Osteocyte (in vitro differentiated cells): ENCODE results near the gene SLC22A4. TPM values are rescaled to one million over a fixed set of nuclear protein-coding genes. Genes with fewer than 3 reads are reported as not detected.

Experiments
- DNase-seq: peaks from one replicate; pipeline ENCODE4 v3.0.0; 2021; ENCODE audit warnings: mixed read lengths; ENCODE audit not compliant: unreplicated experiment; ENCODE audit errors: extremely low spot score
- H3K27ac Mint-ChIP-seq: one replicate; pipeline ENCODE4 v1.8.0; 2021; ENCODE audit warnings: mild to moderate bottlenecking, mixed read lengths; ENCODE audit not compliant: unreplicated experiment
- H3K27me3 Mint-ChIP-seq: one replicate; pipeline ENCODE4 v1.8.0; 2021; ENCODE audit warnings: mixed read lengths; ENCODE audit not compliant: unreplicated experiment
- H3K36me3 Mint-ChIP-seq: one replicate; pipeline ENCODE4 v1.8.0; 2021; ENCODE audit warnings: mixed read lengths; ENCODE audit not compliant: unreplicated experiment
- H3K4me1 Mint-ChIP-seq: one replicate; pipeline ENCODE4 v1.8.0; 2021; ENCODE audit warnings: mixed read lengths; ENCODE audit not compliant: unreplicated experiment
- H3K4me3 Mint-ChIP-seq: one replicate; pipeline ENCODE4 v1.8.0; 2021; ENCODE audit warnings: mild to moderate bottlenecking, moderate library complexity, mixed read lengths; ENCODE audit not compliant: unreplicated experiment
- H3K9me3 Mint-ChIP-seq: one replicate; pipeline ENCODE4 v1.8.0; 2021; ENCODE audit warnings: mixed read lengths; ENCODE audit not compliant: unreplicated experiment
- CTCF ChIP-seq: fragments of 200-600 bp; sonication (generic); IDR thresholded peaks from 2 replicates; pipeline ENCODE4 v1.5.0; 2021; ENCODE audit warnings: antibody characterized with exemption, mild to moderate bottlenecking, moderate library complexity
- total RNA-seq: library from RNA; stranded (reverse); gene quantifications from 2 replicates; pipeline ENCODE4 v1.2.1, GENCODE V29; 2021

SLC22A4 gene
- total RNA-seq, 1 donor from 2014 or later = 1.4 TPM

DNA sequence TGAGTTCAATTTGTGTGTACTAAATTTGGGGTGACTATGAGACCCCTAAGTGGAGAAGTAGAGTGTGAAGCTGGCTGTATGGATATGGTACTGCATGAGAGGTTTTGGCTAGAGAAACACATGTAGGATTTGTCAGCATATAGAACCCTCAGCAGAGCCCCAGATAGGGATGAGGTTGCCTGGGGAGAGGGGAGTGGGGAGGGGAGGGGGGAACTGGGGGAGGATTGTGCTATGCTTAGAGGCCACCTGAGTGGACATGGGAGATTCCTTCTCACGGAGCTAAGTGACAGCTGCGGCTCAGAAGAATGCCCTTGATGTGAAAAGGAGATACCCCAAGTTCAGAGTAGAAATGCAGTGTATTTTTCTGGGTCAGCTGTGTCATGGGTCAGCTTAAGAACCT lies 86.5 kb downstream of the SLC22A4 start:
- H3K27ac Mint-ChIP-seq = no peak overlapping the region
- no peak for DNase-seq
- H3K9me3 Mint-ChIP-seq = no peaks in the 10 kb centered on the region
- no peak overlapping the region for H3K4me3 Mint-ChIP-seq
- TF ChIP-seq CTCF = no peak
- H3K36me3 Mint-ChIP-seq = peaks cover 1% of the 10 kb centered on the region
- H3K4me1 Mint-ChIP-seq = peaks cover 7% of the 10 kb centered on the region
- H3K27me3 Mint-ChIP-seq = no peaks in the 10 kb centered on the region

DNA sequence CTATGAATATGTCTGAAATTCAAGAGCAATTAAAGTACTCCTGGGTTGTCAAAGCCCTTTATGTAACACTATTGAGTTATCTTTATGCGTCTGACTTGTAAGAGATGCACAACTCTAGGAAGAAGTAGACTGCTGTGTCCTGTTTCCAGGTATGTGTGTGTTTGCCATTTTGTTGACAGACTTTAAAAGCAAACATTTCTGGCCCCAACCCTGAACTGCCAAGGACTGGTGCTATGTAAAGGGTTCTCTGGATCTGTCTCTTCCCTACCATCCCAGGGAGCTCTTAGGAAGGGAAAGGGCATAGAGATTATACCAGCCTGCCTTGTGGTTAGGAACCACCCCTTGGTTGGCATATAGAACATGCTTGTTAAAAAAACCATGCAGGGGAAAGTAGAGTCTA lies 87.4 kb downstream of the SLC22A4 start:
- TF ChIP-seq CTCF = no peak
- peaks cover 14% of the 10 kb centered on the region for H3K4me1 Mint-ChIP-seq
- DNase-seq = no peak
- no peaks in the 10 kb centered on the region for H3K9me3 Mint-ChIP-seq
- H3K4me3 Mint-ChIP-seq = no peak overlapping the region
- H3K27ac Mint-ChIP-seq = no peak overlapping the region
- H3K36me3 Mint-ChIP-seq = peaks cover 1% of the 10 kb centered on the region
- no peaks in the 10 kb centered on the region for H3K27me3 Mint-ChIP-seq

GRCh38 chr5:132383261-132383660 lies 89.1 kb downstream of the SLC22A4 start:
- Mint-ChIP-seq H3K4me1 (peaks cover 31% of the 10 kb centered on the region), H3K27ac (no peak overlapping the region), H3K36me3 (peaks cover 1% of the 10 kb centered on the region), H3K4me3 (no peak overlapping the region), H3K9me3 (no peaks in the 10 kb centered on the region), H3K27me3 (no peaks in the 10 kb centered on the region)
- TF ChIP-seq CTCF = no peak
- no peak for DNase-seq

DNA sequence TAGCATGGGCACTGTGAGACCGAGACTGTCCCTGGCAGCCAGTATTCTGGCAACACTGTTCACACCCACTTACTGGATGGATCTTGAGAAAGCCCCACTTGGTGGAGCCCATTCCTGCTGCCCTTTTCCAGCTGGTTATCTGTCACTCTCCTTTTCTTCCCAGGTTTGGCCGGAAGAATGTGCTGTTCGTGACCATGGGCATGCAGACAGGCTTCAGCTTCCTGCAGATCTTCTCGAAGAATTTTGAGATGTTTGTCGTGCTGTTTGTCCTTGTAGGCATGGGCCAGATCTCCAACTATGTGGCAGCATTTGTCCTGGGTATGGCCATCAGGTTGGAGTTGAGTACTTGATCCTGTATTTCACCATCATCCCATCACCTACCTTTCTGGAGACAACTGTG lies 89.8 kb downstream of the SLC22A4 start:
- no peak for DNase-seq
- no peak for TF ChIP-seq CTCF
- no peaks in the 10 kb centered on the region for H3K27me3 Mint-ChIP-seq
- no peaks in the 10 kb centered on the region for H3K9me3 Mint-ChIP-seq
- H3K36me3 Mint-ChIP-seq = peaks cover 1% of the 10 kb centered on the region
- peaks cover 38% of the 10 kb centered on the region for H3K4me1 Mint-ChIP-seq
- no peak overlapping the region for H3K4me3 Mint-ChIP-seq
- H3K27ac Mint-ChIP-seq = no peak overlapping the region

- Mint-ChIP-seq H3K9me3 (no peaks in the 10 kb centered on the region), H3K4me1 (peaks cover 44% of the 10 kb centered on the region), H3K4me3 (no peak overlapping the region), H3K36me3 (peaks cover 1% of the 10 kb centered on the region), H3K27ac (no peak overlapping the region), H3K27me3 (no peaks in the 10 kb centered on the region)
- DNase-seq = no peak
- no peak for TF ChIP-seq CTCF
Measured at GRCh38 chr5:132384506-132385050, 90.4 kb downstream of the SLC22A4 start.
